GM12864 (cell line): ENCODE results near the gene SPOPL.
"Not testable (repeated sequence)": the region's sequence is repeated elsewhere in the genome, so short reads cannot be mapped to it uniquely, and the experiment has no call there.

Experiments used
- DNase-seq: peaks from one replicate; pipeline ENCODE4 v3.0.0-alpha.2; 2011; ENCODE audit warnings: low read depth
- H3K4me3 ChIP-seq: 2 replicates; pipeline ENCODE4 v1.5.1; 2011; ENCODE audit warnings: mild to moderate bottlenecking, low read depth, low read length, control low read depth
- CTCF ChIP-seq: IDR thresholded peaks from 2 replicates; pipeline ENCODE4 v1.5.1; 2011; ENCODE audit warnings: low read depth, mild to moderate bottlenecking, moderate library complexity, low read length, control low read depth, inconsistent platforms; ENCODE audit errors: missing control alignments

The SPOPL gene

GRCh38 chr2:138537170-138537915, 35.8 kb downstream of the SPOPL start:
- DNase-seq = no peak
- TF ChIP-seq CTCF = no peak
- H3K4me3 ChIP-seq = no peak overlapping the region

GRCh38 chr2:138544206-138544605, 42.6 kb downstream of the SPOPL start:
- not testable (repeated sequence) for DNase-seq, H3K4me3 ChIP-seq

- H3K4me3 ChIP-seq = no peak overlapping the region
- TF ChIP-seq CTCF = no peak
- no peak for DNase-seq
Observed at GRCh38 chr2:138548796-138549195, 47.2 kb downstream of the SPOPL start.

- no peak overlapping the region for H3K4me3 ChIP-seq
- TF ChIP-seq CTCF = no peak
- DNase-seq = no peak
Observed at GRCh38 chr2:138550172-138550571, 48.6 kb downstream of the SPOPL start.

GRCh38 chr2:138550670-138551287, 49.2 kb downstream of the SPOPL start:
- no peak overlapping the region for H3K4me3 ChIP-seq
- TF ChIP-seq CTCF = no peak
- no peak for DNase-seq

- no peak overlapping the region for H3K4me3 ChIP-seq
- no peak for DNase-seq
- no peak for TF ChIP-seq CTCF
Observed at GRCh38 chr2:138554123-138554522, 52.6 kb downstream of the SPOPL start.

GRCh38 chr2:138559641-138560040, 58.1 kb downstream of the SPOPL start:
- H3K4me3 ChIP-seq = no peak overlapping the region
- no peak for TF ChIP-seq CTCF
- DNase-seq = no peak
